ENCODE data around the gene AKAP12. TPM values are rescaled to one million over a fixed set of nuclear protein-coding genes. Genes with fewer than 3 reads are reported as not detected.

AKAP12 gene
- total RNA-seq, 1 donor from 2014 or later, result 154 TPM

- peaks cover 61% of the 10 kb centered on the region for H3K4me1 Mint-ChIP-seq (ENCODE audit: unreplicated experiment)
Observed at GRCh38 chr6:151375833-151376232, 136.1 kb downstream of the AKAP12 start.

GRCh38 chr6:151376440-151376839, 136.7 kb downstream of the AKAP12 start:
- Mint-ChIP-seq H3K27ac (ENCODE audit: unreplicated experiment) (peak overlapping the region; percentile 39), H3K4me3 (ENCODE audit: unreplicated experiment) (no peak overlapping the region), H3K9me3 (ENCODE audit: unreplicated experiment) (peaks cover 6% of the 10 kb centered on the region), H3K4me1 (ENCODE audit: unreplicated experiment) (peaks cover 65% of the 10 kb centered on the region), H3K36me3 (ENCODE audit: unreplicated experiment) (peaks cover 6% of the 10 kb centered on the region), H3K27me3 (ENCODE audit: unreplicated experiment) (no peaks in the 10 kb centered on the region)
- peak; percentile 11 for TF ChIP-seq CTCF (IDR thresholded peaks at IDR 0.05)
- DNase-seq (ENCODE audit: extremely low spot score, unreplicated experiment), result no peak

More at GRCh38 chr6:151375833-151376232, 136.1 kb downstream of the AKAP12 start:
- Mint-ChIP-seq H3K27me3 (ENCODE audit: unreplicated experiment) (no peaks in the 10 kb centered on the region), H3K27ac (ENCODE audit: unreplicated experiment) (peak overlapping the region; percentile 40), H3K4me3 (ENCODE audit: unreplicated experiment) (no peak overlapping the region), H3K9me3 (ENCODE audit: unreplicated experiment) (peaks cover 6% of the 10 kb centered on the region), H3K36me3 (ENCODE audit: unreplicated experiment) (peaks cover 6% of the 10 kb centered on the region)
- TF ChIP-seq CTCF (IDR thresholded peaks at IDR 0.05), result no peak
- no peak for DNase-seq (ENCODE audit: extremely low spot score, unreplicated experiment)

- H3K27ac Mint-ChIP-seq (ENCODE audit: unreplicated experiment), result no peak overlapping the region
- H3K4me3 Mint-ChIP-seq (ENCODE audit: unreplicated experiment), result no peak overlapping the region
- no peak for TF ChIP-seq CTCF (IDR thresholded peaks at IDR 0.05)
- DNase-seq (ENCODE audit: extremely low spot score, unreplicated experiment), result no peak
- H3K36me3 Mint-ChIP-seq (ENCODE audit: unreplicated experiment), result no peaks in the 10 kb centered on the region
- H3K9me3 Mint-ChIP-seq (ENCODE audit: unreplicated experiment), result peaks cover 6% of the 10 kb centered on the region
- no peaks in the 10 kb centered on the region for H3K27me3 Mint-ChIP-seq (ENCODE audit: unreplicated experiment)
- H3K4me1 Mint-ChIP-seq (ENCODE audit: unreplicated experiment), result peaks cover 63% of the 10 kb centered on the region
Observed at GRCh38 chr6:151377095-151377494, 137.3 kb downstream of the AKAP12 start.

GRCh38 chr6:151379933-151380847, 140.4 kb downstream of the AKAP12 start:
- Mint-ChIP-seq H3K36me3 (ENCODE audit: unreplicated experiment) (peaks cover 7% of the 10 kb centered on the region), H3K4me3 (ENCODE audit: unreplicated experiment) (peak overlapping the region; percentile 26), H3K9me3 (ENCODE audit: unreplicated experiment) (peaks cover 6% of the 10 kb centered on the region), H3K4me1 (ENCODE audit: unreplicated experiment) (peaks cover 40% of the 10 kb centered on the region), H3K27ac (ENCODE audit: unreplicated experiment) (peak overlapping the region; percentile 82), H3K27me3 (ENCODE audit: unreplicated experiment) (no peaks in the 10 kb centered on the region)
- DNase-seq (ENCODE audit: extremely low spot score, unreplicated experiment), result no peak
- no peak for TF ChIP-seq CTCF (IDR thresholded peaks at IDR 0.05)

- Mint-ChIP-seq H3K36me3 (ENCODE audit: unreplicated experiment) (peaks cover 7% of the 10 kb centered on the region), H3K27ac (ENCODE audit: unreplicated experiment) (peak overlapping the region; percentile 82), H3K4me1 (ENCODE audit: unreplicated experiment) (peaks cover 37% of the 10 kb centered on the region), H3K4me3 (ENCODE audit: unreplicated experiment) (no peak overlapping the region), H3K27me3 (ENCODE audit: unreplicated experiment) (no peaks in the 10 kb centered on the region), H3K9me3 (ENCODE audit: unreplicated experiment) (peaks cover 5% of the 10 kb centered on the region)
- no peak for TF ChIP-seq CTCF (IDR thresholded peaks at IDR 0.05)
- DNase-seq (ENCODE audit: extremely low spot score, unreplicated experiment), result no peak
Observed at GRCh38 chr6:151380848-151381205, 141.1 kb downstream of the AKAP12 start.

Measured in osteocyte (in vitro differentiated cells).